G401 (cell line): Measurements from ENCODE around the gene ZNF700. TPM values are rescaled to one million over a fixed set of nuclear protein-coding genes. Genes with fewer than 3 reads are reported as not detected.
A peak's percentile ranks its signal among the peaks of the same experiment; 100 is the strongest.
"Not testable (repeated sequence)": the region's sequence is repeated elsewhere in the genome, so short reads cannot be mapped to it uniquely, and the experiment has no call there.

Experiments used
- DNase-seq: peaks from one replicate; pipeline ENCODE4 v3.0.0-alpha.2; 2015; ENCODE audit warnings: low spot score
- in situ Hi-C: cut with HindIII; loops from 2 replicates; pipeline ENCODE4 v1.10.0; 2016; ENCODE audit warnings: low sequenced_read_pairs, mixed read lengths
- total RNA-seq: library from RNA; depleted of rRNA; stranded (reverse); fragments of >200 nt; shearing (Covaris generic); gene quantifications from 2 replicates; pipeline ENCODE4 v1.2.3, GENCODE V29; 2014; rRNA removed

ZNF700 gene
- total RNA-seq, 1 experiment from 2014 or later = 11.3 TPM

DNA sequence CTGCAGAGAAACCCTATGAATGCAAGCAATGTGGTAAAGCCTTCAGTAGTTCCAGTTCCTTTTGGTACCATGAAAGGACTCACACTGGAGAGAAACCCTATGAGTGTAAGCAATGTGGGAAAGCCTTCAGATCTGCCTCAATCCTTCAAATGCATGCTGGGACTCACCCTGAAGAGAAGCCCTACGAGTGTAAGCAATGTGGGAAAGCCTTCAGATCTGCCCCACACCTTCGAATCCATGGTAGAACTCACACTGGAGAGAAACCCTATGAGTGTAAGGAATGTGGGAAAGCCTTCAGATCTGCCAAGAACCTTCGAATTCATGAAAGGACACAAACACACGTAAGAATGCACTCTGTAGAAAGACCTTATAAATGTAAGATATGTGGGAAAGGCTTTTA, 54.6 kb downstream of the ZNF700 start:
- in situ Hi-C loops = no loop called here
- DNase-seq = no peak

DNA sequence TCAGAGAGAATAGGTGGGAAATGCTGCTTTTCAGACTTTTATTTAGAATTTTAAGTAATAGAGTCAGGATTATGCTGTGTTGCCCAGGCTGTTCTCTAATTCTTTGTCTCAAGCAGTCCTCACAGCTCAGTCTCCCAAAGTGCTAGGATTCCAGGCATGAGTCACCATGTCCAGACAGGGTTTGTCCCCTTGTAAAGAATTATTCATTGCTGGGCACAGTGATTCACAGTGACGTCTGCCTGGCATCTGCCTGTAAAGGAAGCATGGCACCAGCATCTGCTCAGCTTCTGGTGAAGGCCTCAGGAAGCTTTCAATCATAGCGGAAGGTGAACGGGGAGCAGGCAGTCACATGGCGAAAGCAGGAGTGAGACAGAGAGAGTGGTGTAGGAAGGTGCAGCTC, 57.6 kb downstream of the ZNF700 start:
- no peak for DNase-seq
- in situ Hi-C loops = no loop called here

DNA sequence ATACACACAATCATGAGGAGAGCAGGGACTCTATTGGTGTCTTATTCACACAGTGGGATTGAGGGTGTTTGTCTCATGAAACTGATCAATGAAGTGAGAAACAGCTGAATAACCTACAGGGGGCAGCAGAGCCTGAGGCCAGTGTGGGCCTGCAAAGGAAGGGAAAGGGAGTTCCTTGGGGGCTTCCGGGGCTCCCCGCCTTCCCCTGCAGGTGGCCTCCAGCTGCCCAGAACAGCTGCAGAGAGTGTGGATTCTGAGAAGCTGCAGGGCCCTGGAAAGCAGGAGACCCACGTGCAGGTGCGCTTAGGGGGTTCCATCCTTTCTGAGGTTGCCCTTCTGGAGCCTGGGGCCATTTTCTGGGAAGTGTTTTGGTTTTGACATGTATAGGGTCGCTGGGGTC, 60.1 kb downstream of the ZNF700 start:
- in situ Hi-C loops = no loop called here
- no peak for DNase-seq

DNA sequence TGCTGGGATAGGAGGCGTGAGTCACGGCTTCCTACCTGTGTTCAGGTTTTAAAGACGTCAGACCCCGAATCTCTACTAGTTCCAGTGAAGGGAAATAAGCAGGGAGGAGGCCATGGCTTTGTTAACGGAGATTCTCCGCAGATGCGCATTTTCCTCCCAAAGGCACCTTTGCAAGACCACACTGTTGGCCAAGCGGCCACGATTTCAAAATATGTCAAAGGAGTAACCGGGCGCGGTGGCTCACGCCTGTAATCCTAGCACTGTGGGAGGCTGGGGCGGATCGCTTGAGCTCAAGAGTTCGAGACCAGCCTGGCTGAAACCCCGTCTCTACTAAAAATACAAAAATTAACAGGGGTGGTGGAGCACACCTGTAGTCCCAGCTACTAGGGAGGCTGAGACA, 61.8 kb downstream of the ZNF700 start:
- no peak for DNase-seq
- in situ Hi-C loops = no loop called here

DNA sequence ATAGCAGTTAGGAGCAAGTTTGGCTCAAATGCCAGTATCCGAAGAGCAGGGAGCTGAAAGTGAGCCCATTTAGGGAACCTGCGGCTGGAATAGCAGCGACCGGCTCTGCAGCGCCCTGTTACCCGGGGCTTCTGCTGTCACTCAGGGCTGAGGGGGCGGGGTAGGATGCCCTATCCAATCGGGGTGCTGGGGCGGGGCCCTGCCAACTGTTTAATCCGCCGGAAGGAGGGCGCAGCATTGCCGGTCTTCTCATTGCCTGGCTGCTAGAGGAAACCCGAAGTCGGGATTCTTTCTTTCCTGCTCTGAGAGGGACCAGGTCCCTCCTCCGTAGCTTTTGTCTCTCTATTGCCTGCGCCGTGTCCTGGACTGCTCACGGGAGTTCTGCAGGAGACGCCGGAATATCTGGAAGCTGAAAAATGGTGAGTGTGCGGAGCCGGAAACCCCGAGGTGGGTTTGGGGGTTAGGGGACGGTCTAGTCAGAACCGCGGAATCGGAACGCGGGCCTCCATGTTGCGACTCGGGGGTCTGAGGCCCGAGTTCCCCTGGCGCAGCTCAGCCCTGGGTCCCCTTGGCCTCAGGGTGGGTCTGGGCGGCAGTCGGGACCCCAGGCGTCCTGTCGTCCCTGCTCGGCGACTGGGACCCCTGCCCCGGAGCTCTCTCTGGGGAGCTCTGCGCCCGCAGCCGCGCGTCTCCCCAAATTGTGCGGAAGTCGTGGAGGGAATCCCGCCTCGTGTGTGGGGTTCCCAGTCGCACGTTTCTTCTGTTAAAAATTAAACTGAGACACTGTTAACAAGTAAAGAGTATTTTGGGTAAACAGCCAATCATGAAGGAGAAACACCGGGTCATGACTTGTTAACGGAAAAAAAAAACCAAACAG, 62.7 kb downstream of the ZNF700 start:
- peak; percentile 97 for DNase-seq
- in situ Hi-C loops = no loop called here

DNA sequence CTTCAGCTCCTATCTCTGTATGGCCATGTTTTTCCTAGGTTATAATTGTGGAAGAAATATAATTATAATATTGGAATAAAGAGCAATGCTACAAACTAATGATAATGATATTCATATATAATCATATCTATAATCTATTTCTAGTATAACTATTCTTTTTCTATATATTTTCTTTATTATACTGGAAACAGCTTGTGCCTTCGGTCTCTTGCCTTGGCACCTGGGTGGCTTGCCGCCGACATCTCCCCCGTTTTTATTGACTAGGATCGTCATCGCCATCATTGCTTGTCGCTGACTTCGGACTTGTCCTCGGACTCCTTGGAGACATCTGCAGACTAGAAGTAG, 64.2 kb downstream of the ZNF700 start:
- in situ Hi-C loops = no loop called here
- DNase-seq = no peak

DNA sequence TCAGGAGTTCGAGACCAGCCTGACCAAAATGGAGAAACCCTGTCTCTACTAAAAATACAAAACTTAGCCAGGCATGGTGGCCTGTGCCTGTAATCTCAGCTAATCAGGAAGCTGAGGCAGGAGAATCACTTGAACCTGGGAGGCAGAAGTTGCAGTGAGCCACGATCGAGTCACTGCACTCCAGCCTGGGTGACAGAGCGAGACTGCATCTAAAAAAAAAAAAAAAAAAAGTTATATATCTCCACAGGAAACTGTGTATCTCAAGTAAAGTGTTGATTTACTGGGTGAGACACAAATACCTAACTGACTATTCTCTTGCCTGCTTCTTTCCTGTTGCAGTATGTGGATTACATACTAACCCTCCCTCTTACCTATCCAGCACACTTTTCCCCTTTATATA, 67.0 kb downstream of the ZNF700 start:
- DNase-seq, in situ Hi-C loops: not testable (repeated sequence)

DNA sequence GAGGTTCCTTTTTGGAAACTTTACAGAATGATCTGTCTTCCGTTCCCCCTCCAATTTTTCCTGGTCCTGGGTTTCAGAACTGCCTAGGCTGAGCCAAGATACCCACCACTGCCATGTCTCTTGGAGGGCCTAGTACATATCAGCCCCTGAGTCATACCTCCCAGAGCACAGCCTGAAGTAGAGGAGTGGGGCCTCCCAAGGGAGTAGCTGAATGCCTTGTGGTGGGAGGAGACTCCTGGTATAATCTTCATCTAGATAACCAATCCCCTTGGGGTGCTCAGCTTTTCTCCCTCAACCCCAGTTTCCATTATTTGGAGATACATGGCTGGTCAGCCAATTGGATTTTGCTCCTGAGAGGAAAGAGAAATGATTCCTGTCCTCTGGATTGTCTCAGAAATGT, 70.3 kb downstream of the ZNF700 start:
- in situ Hi-C loops = no loop called here
- no peak for DNase-seq

Other genes starting within 250 kb of the ZNF700 start
- 11.3 and 14.0 TPM in 2 replicates for gene ZNF823, start 186.2 kb upstream of the ZNF700 start, total RNA-seq
- 0.14 TPM in 1 of 2 replicates, not detected in the other for gene ZNF441, start 158.1 kb upstream of the ZNF700 start, total RNA-seq
- gene ZNF491, start 126.6 kb upstream of the ZNF700 start, total RNA-seq = not detected in 2 replicates
- gene ZNF440, start 110.8 kb upstream of the ZNF700 start, total RNA-seq = 7.3 and 13.1 TPM in 2 replicates
- 0.20 TPM in 1 of 2 replicates, not detected in the other for gene ZNF439, start 76.4 kb upstream of the ZNF700 start, total RNA-seq
- 6.5 and 9.9 TPM in 2 replicates for gene ZNF69, start 37.3 kb upstream of the ZNF700 start, total RNA-seq
- gene ZNF763, start 39.9 kb downstream of the ZNF700 start, total RNA-seq = 0.41 and 0.55 TPM in 2 replicates
- 0.43 TPM in 1 of 2 replicates, not detected in the other for gene ZNF433, start 110.6 kb downstream of the ZNF700 start, total RNA-seq
- gene ZNF878, start 127.9 kb downstream of the ZNF700 start, total RNA-seq = 1.4 and 1.9 TPM in 2 replicates
- 1.2 and 2.3 TPM in 2 replicates for gene ZNF844, start 139.6 kb downstream of the ZNF700 start, total RNA-seq
- gene ZNF20, start 215.2 kb downstream of the ZNF700 start, total RNA-seq = 1.2 TPM in 1 of 2 replicates, not detected in the other
- 6.9 and 8.8 TPM in 2 replicates for gene ZNF625, start 231.6 kb downstream of the ZNF700 start, total RNA-seq
- gene ZNF136, start 238.0 kb downstream of the ZNF700 start, total RNA-seq = 4.2 and 5.1 TPM in 2 replicates